Osteocyte (in vitro differentiated cells): ENCODE data around the gene DSTYK. TPM values are rescaled to one million over a fixed set of nuclear protein-coding genes. Genes with fewer than 3 reads are reported as not detected.

Experiments used
- DNase-seq: peaks from one replicate; pipeline ENCODE4 v3.0.0; 2021; ENCODE audit warnings: mixed read lengths; ENCODE audit not compliant: unreplicated experiment; ENCODE audit errors: extremely low spot score
- H3K27ac Mint-ChIP-seq: one replicate; pipeline ENCODE4 v1.8.0; 2021; ENCODE audit warnings: mild to moderate bottlenecking, mixed read lengths; ENCODE audit not compliant: unreplicated experiment
- H3K27me3 Mint-ChIP-seq: one replicate; pipeline ENCODE4 v1.8.0; 2021; ENCODE audit warnings: mixed read lengths; ENCODE audit not compliant: unreplicated experiment
- H3K36me3 Mint-ChIP-seq: one replicate; pipeline ENCODE4 v1.8.0; 2021; ENCODE audit warnings: mixed read lengths; ENCODE audit not compliant: unreplicated experiment
- H3K4me1 Mint-ChIP-seq: one replicate; pipeline ENCODE4 v1.8.0; 2021; ENCODE audit warnings: mixed read lengths; ENCODE audit not compliant: unreplicated experiment
- H3K4me3 Mint-ChIP-seq: one replicate; pipeline ENCODE4 v1.8.0; 2021; ENCODE audit warnings: mild to moderate bottlenecking, moderate library complexity, mixed read lengths; ENCODE audit not compliant: unreplicated experiment
- H3K9me3 Mint-ChIP-seq: one replicate; pipeline ENCODE4 v1.8.0; 2021; ENCODE audit warnings: mixed read lengths; ENCODE audit not compliant: unreplicated experiment
- CTCF ChIP-seq: fragments of 200-600 bp; sonication (generic); IDR thresholded peaks from 2 replicates; pipeline ENCODE4 v1.5.0; 2021; ENCODE audit warnings: antibody characterized with exemption, mild to moderate bottlenecking, moderate library complexity
- total RNA-seq: library from RNA; stranded (reverse); gene quantifications from 2 replicates; pipeline ENCODE4 v1.2.1, GENCODE V29; 2021

Gene DSTYK
- total RNA-seq, 1 donor from 2014 or later: 15.3 TPM

- Mint-ChIP-seq H3K4me3 (no peak overlapping the region), H3K36me3 (peaks cover 32% of the 10 kb centered on the region), H3K4me1 (no peaks in the 10 kb centered on the region), H3K27ac (no peak overlapping the region), H3K9me3 (no peaks in the 10 kb centered on the region), H3K27me3 (no peaks in the 10 kb centered on the region)
- DNase-seq: no peak
- no peak for TF ChIP-seq CTCF
These were observed 103.0 kb downstream of the DSTYK start for GRCh38 chr1:205108464-205108863.

- no peak for DNase-seq
- Mint-ChIP-seq H3K4me1 (no peaks in the 10 kb centered on the region), H3K36me3 (peaks cover 35% of the 10 kb centered on the region), H3K27me3 (no peaks in the 10 kb centered on the region), H3K4me3 (no peak overlapping the region), H3K9me3 (no peaks in the 10 kb centered on the region), H3K27ac (no peak overlapping the region)
- no peak for TF ChIP-seq CTCF
These were observed 104.2 kb downstream of the DSTYK start for GRCh38 chr1:205107327-205107726.

GRCh38 chr1:205102404-205102803, 109.1 kb downstream of the DSTYK start:
- H3K27me3 Mint-ChIP-seq: no peaks in the 10 kb centered on the region
- H3K4me1 Mint-ChIP-seq: no peaks in the 10 kb centered on the region
- no peaks in the 10 kb centered on the region for H3K9me3 Mint-ChIP-seq
- TF ChIP-seq CTCF: no peak
- no peak for DNase-seq
- H3K4me3 Mint-ChIP-seq: no peak overlapping the region
- no peak overlapping the region for H3K27ac Mint-ChIP-seq
- peaks cover 57% of the 10 kb centered on the region for H3K36me3 Mint-ChIP-seq

GRCh38 chr1:205098242-205098641, 113.3 kb downstream of the DSTYK start:
- no peak overlapping the region for H3K4me3 Mint-ChIP-seq
- no peaks in the 10 kb centered on the region for H3K4me1 Mint-ChIP-seq
- H3K27me3 Mint-ChIP-seq: no peaks in the 10 kb centered on the region
- H3K27ac Mint-ChIP-seq: no peak overlapping the region
- H3K36me3 Mint-ChIP-seq: peaks cover 55% of the 10 kb centered on the region
- no peaks in the 10 kb centered on the region for H3K9me3 Mint-ChIP-seq
- no peak for DNase-seq
- TF ChIP-seq CTCF: no peak

- DNase-seq: no peak
- Mint-ChIP-seq H3K9me3 (no peaks in the 10 kb centered on the region), H3K36me3 (peaks cover 54% of the 10 kb centered on the region), H3K27me3 (no peaks in the 10 kb centered on the region), H3K4me3 (no peak overlapping the region), H3K27ac (no peak overlapping the region), H3K4me1 (no peaks in the 10 kb centered on the region)
- TF ChIP-seq CTCF: no peak
These were observed 116.1 kb downstream of the DSTYK start for GRCh38 chr1:205095422-205095821.

Other genes with a start within 250 kb of the DSTYK start
- gene CNTN2, start 168.5 kb downstream of the DSTYK start, total RNA-seq: not detected in 2 replicates
- 3.6 and 3.9 TPM in 2 replicates for gene TMEM81, start 127.2 kb downstream of the DSTYK start, total RNA-seq
- gene RBBP5, start 89.7 kb downstream of the DSTYK start, total RNA-seq: 14.7 and 17.3 TPM in 2 replicates
- 3.4 and 4.7 TPM in 2 replicates for gene TMCC2, start 16.2 kb upstream of the DSTYK start, total RNA-seq
- 4.3 and 4.5 TPM in 2 replicates for gene NUAK2, start 110.0 kb upstream of the DSTYK start, total RNA-seq
- gene KLHDC8A, start 145.2 kb upstream of the DSTYK start, total RNA-seq: not detected in 2 replicates
- not detected in 2 replicates for gene LEMD1, start 210.4 kb upstream of the DSTYK start, total RNA-seq
- not detected in 2 replicates for gene BLACAT1, start 244.3 kb upstream of the DSTYK start, total RNA-seq